CD4-positive, alpha-beta T cell treated with Interleukin-6 at 100 ng/mL for 8 hours (primary cell): ENCODE data around the gene MROH8.
"Not testable (repeated sequence)": the region's sequence is repeated elsewhere in the genome, so short reads cannot be mapped to it uniquely, and the experiment has no call there.

Source experiments
- DNase-seq: peaks from one replicate; pipeline ENCODE4 v3.0.0-alpha.2; 2020; ENCODE audit warnings: mixed read lengths, low spot score

MROH8 gene

GRCh38 chr20:37090407-37090806 lies 88.9 kb downstream of the MROH8 start:
- no peak for DNase-seq

GRCh38 chr20:37081717-37082289 lies 97.5 kb downstream of the MROH8 start:
- peak; percentile 50 for DNase-seq

- DNase-seq, result no peak
Observed at GRCh38 chr20:37077009-37077408, 102.3 kb downstream of the MROH8 start.

GRCh38 chr20:37075932-37076685 lies 103.2 kb downstream of the MROH8 start:
- DNase-seq, result no peak

GRCh38 chr20:37072293-37073196 lies 106.8 kb downstream of the MROH8 start:
- no peak for DNase-seq

- peak; percentile 49 for DNase-seq
Observed at GRCh38 chr20:37071481-37071911, 107.9 kb downstream of the MROH8 start.

GRCh38 chr20:37069563-37069962 lies 109.8 kb downstream of the MROH8 start:
- DNase-seq, result not testable (repeated sequence)

- no peak for DNase-seq
Observed at GRCh38 chr20:37066168-37066567, 113.2 kb downstream of the MROH8 start.

- DNase-seq, result no peak
Observed at GRCh38 chr20:37055276-37055675, 124.1 kb downstream of the MROH8 start.

GRCh38 chr20:37053230-37053950 lies 126.0 kb downstream of the MROH8 start:
- DNase-seq, result no peak
